ENCODE measurements around the gene NPTXR.

Gene NPTXR

GRCh38 chr22:38781033-38781432 is 62.8 kb downstream of the NPTXR start:
- TF ChIP-seq, protein P1, sequence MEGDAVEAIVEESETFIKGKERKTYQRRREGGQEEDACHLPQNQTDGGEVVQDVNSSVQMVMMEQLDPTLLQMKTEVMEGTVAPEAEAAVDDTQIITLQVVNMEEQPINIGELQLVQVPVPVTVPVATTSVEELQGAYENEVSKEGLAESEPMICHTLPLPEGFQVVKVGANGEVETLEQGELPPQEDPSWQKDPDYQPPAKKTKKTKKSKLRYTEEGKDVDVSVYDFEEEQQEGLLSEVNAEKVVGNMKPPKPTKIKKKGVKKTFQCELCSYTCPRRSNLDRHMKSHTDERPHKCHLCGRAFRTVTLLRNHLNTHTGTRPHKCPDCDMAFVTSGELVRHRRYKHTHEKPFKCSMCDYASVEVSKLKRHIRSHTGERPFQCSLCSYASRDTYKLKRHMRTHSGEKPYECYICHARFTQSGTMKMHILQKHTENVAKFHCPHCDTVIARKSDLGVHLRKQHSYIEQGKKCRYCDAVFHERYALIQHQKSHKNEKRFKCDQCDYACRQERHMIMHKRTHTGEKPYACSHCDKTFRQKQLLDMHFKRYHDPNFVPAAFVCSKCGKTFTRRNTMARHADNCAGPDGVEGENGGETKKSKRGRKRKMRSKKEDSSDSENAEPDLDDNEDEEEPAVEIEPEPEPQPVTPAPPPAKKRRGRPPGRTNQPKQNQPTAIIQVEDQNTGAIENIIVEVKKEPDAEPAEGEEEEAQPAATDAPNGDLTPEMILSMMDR (IDR thresholded peaks at IDR 0.05; ENCODE audit: borderline replicate concordance, insufficient read depth, low read depth, low read length) = no peak
- H3K4me3 ChIP-seq (ENCODE audit: low read depth, low read length) = no peak overlapping the region

GRCh38 chr22:38777087-38777671 is 66.6 kb downstream of the NPTXR start:
- no peak overlapping the region for H3K4me3 ChIP-seq (ENCODE audit: low read depth, low read length)
- TF ChIP-seq, protein P1 (IDR thresholded peaks at IDR 0.05; ENCODE audit: borderline replicate concordance, insufficient read depth, low read depth, low read length) = no peak

DNA sequence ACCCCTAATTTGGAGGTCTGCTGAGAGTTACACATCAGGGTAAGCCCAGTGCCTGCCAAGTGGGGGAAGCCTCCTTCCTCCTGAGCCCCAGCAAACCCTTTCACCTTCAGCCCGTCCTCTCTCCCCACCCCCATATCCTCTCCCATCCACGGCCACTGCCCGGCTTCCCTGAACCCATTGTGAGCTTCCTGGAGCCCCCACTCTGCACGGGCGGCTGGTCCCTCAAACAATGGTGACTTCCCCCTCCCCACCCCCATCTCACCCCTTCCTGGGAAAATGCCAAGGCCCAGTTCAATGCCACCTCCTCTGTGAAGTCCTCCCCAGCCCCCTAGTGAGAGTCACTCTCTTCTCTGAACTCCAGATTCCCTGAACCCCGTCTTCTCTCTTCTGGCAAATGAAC is 67.7 kb downstream of the NPTXR start:
- TF ChIP-seq, protein P1 (IDR thresholded peaks at IDR 0.05; ENCODE audit: borderline replicate concordance, insufficient read depth, low read depth, low read length) = no peak
- H3K4me3 ChIP-seq (ENCODE audit: low read depth, low read length) = no peak overlapping the region

DNA sequence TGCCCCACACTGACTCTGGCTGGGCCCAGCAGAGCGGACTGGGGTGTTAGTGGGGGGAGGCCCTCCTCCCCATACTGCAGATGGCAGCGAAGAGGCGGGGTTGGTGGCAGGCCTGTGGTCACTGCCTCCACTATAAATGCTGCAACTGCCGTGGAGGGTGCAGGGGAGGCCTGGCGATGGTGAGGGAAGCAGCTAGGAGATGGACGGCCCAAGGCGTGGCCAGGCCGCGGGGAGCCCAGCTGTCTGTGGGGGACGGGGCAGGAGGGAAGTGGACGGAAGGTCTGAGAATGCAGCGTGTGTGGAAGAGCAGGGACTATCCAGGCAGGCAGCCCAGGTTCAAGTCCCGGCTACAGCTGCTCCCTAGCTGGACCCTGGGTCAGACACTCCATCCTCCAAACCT is 68.2 kb downstream of the NPTXR start:
- H3K4me3 ChIP-seq (ENCODE audit: low read depth, low read length) = no peak overlapping the region
- TF ChIP-seq, protein P1 (IDR thresholded peaks at IDR 0.05; ENCODE audit: borderline replicate concordance, insufficient read depth, low read depth, low read length) = no peak

DNA sequence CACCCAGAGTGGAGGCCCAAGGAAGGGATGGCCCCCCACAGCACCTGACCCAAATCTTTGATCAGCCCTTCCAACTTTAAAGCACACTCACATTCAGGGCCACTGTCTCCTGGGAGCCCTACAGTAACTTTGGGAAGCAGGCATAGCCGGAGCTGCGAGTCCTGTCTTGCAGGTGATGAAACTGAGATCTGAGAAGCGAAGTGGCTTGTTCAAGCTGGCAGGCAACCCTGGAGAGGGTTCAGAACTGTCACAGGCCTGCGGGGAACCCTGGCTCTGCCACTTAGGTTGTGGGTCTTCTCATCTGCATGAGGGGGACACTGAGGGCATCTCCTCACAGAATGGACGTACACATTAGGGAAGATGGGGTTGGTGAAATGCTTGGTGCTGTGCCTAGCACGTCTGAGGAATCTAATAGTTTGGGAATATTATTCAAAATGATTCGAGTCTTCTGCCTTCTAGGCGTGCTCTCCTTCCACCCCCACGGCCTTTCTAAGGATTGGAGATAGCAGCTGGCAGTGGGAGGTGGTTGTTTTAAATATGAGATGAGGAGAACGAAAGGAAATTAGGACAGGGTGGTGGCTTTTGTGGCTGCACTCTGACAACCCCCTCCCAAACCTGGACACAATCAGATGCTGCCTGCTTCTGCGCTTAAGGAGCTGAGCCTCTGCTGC is 69.2 kb downstream of the NPTXR start:
- TF ChIP-seq, protein P1 (IDR thresholded peaks at IDR 0.05; ENCODE audit: borderline replicate concordance, insufficient read depth, low read depth, low read length) = no peak
- no peak overlapping the region for H3K4me3 ChIP-seq (ENCODE audit: low read depth, low read length)

DNA sequence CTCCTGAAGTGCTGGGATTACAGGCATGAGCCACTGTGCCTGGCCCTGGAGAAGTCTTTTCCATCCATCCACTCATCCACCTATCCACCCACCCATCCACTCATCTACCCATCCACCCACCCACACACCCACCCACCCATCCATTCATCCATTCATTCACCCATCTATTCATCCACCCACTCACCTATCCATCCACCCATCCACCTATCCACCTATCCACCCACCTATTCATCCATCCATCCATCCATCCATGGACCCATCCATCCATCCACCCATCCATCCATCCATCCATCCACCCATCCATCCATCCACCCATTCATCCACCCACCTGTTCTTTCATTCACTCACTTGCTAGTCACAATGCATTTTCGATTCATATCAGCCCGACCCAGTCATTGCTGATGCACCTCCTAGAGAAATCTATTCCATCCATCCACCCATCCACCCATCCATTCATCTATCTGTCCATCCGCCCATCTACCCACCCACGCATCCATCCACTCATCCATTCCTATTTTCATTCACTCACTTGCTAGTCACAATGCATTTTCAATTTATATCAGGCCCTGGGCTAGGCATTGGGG is 70.4 kb downstream of the NPTXR start:
- no peak overlapping the region for H3K4me3 ChIP-seq (ENCODE audit: low read depth, low read length)
- TF ChIP-seq, protein P1 (IDR thresholded peaks at IDR 0.05; ENCODE audit: borderline replicate concordance, insufficient read depth, low read depth, low read length) = no peak

DNA sequence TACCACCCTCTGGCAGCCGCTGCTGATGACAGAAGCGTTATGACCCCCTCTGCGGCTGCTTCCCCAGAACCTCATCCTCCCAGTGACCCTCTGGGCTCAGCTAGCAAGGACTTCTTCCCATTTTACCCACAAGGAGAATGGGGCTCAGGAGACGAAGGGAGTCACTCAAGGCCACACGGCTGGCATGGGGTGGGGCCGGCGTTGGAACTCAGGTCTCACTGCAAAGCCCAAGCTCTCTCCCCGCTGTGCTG is 71.3 kb downstream of the NPTXR start:
- H3K4me3 ChIP-seq (ENCODE audit: low read depth, low read length) = no peak overlapping the region
- TF ChIP-seq, protein P1 (IDR thresholded peaks at IDR 0.05; ENCODE audit: borderline replicate concordance, insufficient read depth, low read depth, low read length) = no peak

Data from GM12875 (cell line).